ENCODE data around the gene AQP9. TPM values are rescaled to one million over a fixed set of nuclear protein-coding genes. Genes with fewer than 3 reads are reported as not detected.

Gene AQP9
- total and polyA plus RNA-seq, 2 of the 8 experiments (the other 6 are each of a cell fraction or from before 2014, with no cell fraction given): not detected

DNA sequence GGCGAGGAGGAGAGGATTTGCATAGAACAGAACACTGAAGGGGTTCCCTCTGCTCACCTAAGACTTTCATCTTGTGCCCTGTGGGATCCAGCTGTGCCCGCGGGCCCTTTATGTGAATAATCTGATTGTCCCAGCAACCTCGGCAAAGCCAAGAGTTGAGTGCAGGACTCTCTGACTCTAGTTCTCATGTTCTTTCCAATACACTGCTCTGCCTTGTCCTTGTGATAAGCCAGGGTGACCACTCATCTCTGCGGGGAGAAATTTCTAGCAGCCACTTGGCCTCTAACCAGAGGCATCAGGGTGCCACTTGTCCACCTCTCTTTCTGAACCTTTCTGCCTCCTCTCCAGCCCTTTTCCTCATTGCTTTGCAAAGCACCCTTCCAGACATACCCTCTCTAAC lies 31.8 kb downstream of the AQP9 start:
- H2BK20ac ChIP-seq (ENCODE audit: low read length): no peak overlapping the region
- H3K36me3 ChIP-seq (ENCODE audit: control insufficient read depth in 2 of 4, insufficient read depth in 4 of 4, low read length in 3 of 4): no peaks in the 10 kb centered on the region
- H3K9me3 ChIP-seq (ENCODE audit: insufficient read depth in 2 of 2, low read depth in 1 of 2, low read length in 1 of 2): no peaks in the 10 kb centered on the region
- no peak overlapping the region for H4K8ac ChIP-seq (ENCODE audit: extremely low read depth, insufficient read depth, low read length)
- no peak for DNase-seq (ENCODE audit: low read depth in 1 of 2, low spot score in 2 of 2)
- no peak overlapping the region for H4K5ac ChIP-seq (ENCODE audit: insufficient read length, low read depth, low read length)
- no peak overlapping the region for H2AFZ ChIP-seq (ENCODE audit: low read length)
- H3K4me2 ChIP-seq (ENCODE audit: insufficient read depth in 1 of 2, low read depth in 2 of 2, low read length in 2 of 2): no peak overlapping the region
- H2BK120ac ChIP-seq (replicated peaks; ENCODE audit: low read depth, low read length): no peak overlapping the region
- H3K23ac ChIP-seq (ENCODE audit: insufficient read length): no peak overlapping the region
- H2BK15ac ChIP-seq (ENCODE audit: low read length): no peak overlapping the region
- H3K4me3 ChIP-seq (ENCODE audit: extremely low read depth in 1 of 4, insufficient read depth in 2 of 4, low read depth in 3 of 4, low read length in 4 of 4): no peak overlapping the region
- ChIA-PET POLR2A (ENCODE audit: partially characterized antibody) (interaction anchor here (0.6 kb wide), 1 partner anchor 13 kb away, joined by 4 read pairs; no protein-coding TSS in a partner anchor), CTCF (ENCODE audit: partially characterized antibody) (interaction anchor here (4.8 kb wide), 1 partner anchor 12 kb away, joined by 20 read pairs; no protein-coding TSS in a partner anchor)
- no peaks in the 10 kb centered on the region for H4K20me1 ChIP-seq (replicated peaks in 1 of 2; ENCODE audit: control insufficient read depth in 1 of 2, insufficient read depth in 2 of 2, low read length in 2 of 2)
- no peak overlapping the region for H3K27ac ChIP-seq (ENCODE audit: low read depth, low read length)
- no peak overlapping the region for H2AK5ac ChIP-seq (ENCODE audit: low read depth, low read length)
- no peak overlapping the region for H4K91ac ChIP-seq (replicated peaks; ENCODE audit: insufficient read length, low read length)
- TF ChIP-seq BACH1 (IDR thresholded peaks at IDR 0.05; ENCODE audit: low read length): no peak
- TF ChIP-seq CHD2 (IDR thresholded peaks at IDR 0.05; ENCODE audit: low read length): no peak
- TF ChIP-seq TAF7 (optimal IDR thresholded peaks at IDR 0.05; ENCODE audit: borderline replicate concordance, low read depth, low read length): no peak
- TF ChIP-seq CEBPB (IDR thresholded peaks at IDR 0.05; ENCODE audit: low read depth, low read length): no peak
- H3K4ac ChIP-seq (replicated peaks; ENCODE audit: insufficient read length, low read depth, low read length): no peak overlapping the region
- no peak overlapping the region for H3K56ac ChIP-seq (replicated peaks; ENCODE audit: insufficient read length, low read depth, low read length)
- no peak overlapping the region for H2BK12ac ChIP-seq (ENCODE audit: low read depth, low read length)
- H3K18ac ChIP-seq (ENCODE audit: extremely low read depth, low read length): no peak overlapping the region
- H3K23me2 ChIP-seq (ENCODE audit: low read depth, low read length): no peaks in the 10 kb centered on the region
- H3K79me1 ChIP-seq (ENCODE audit: low read depth, low read length): no peaks in the 10 kb centered on the region
- no peaks in the 10 kb centered on the region for H3K4me1 ChIP-seq (replicated peaks in 1 of 4; ENCODE audit: control insufficient read depth in 3 of 4, insufficient read depth in 4 of 4, low read length in 3 of 4)
- H2BK5ac ChIP-seq (ENCODE audit: low read depth, low read length): no peak overlapping the region
- H3K9ac ChIP-seq (replicated peaks in 1 of 4; ENCODE audit: extremely low read depth in 1 of 4, low read depth in 3 of 4, low read length in 3 of 4): no peak overlapping the region
- no peak overlapping the region for H3K14ac ChIP-seq (ENCODE audit: insufficient read length)
- 85% methylated on average over 5 of the region's 5 CpGs; no CpG with 5 or more reads in 1 of the 2 experiments for WGBS, 2 experiments (ENCODE audit: extremely low coverage in 1 of 2, insufficient coverage in 1 of 2, insufficient read length in 1 of 2, insufficient replicate concordance in 2 of 2, low coverage in 1 of 2, low lambda C conversion rate in 2 of 2, missing lambda C conversion rate in 1 of 2)
- no peak for FAIRE-seq
- H3K79me2 ChIP-seq (ENCODE audit: control insufficient read depth in 1 of 2, insufficient read depth in 2 of 2, low read length in 2 of 2): no peaks in the 10 kb centered on the region
- no peaks in the 10 kb centered on the region; a peak in 1 of 7 replicates for H3K27me3 ChIP-seq (replicated peaks in 1 of 4; ENCODE audit: control insufficient read depth in 3 of 4, extremely low read depth in 1 of 4, insufficient read depth in 3 of 4, low read length in 3 of 4)
